Endothelial cell of umbilical vein (primary cell): ENCODE measurements around the gene ASMTL.

Source experiments
- CTCF ChIP-seq, 2 donors: IDR thresholded peaks; 1 replicate in 1 of 2; 2 replicates in 1 of 2; pipeline ENCODE4 v1.5.1; 2011; ENCODE audit warnings: low read length in 2 of 2, mild to moderate bottlenecking in 2 of 2, moderate library complexity in 2 of 2, control low read depth in 1 of 2, inconsistent platforms in 1 of 2, low read depth in 1 of 2; ENCODE audit not compliant: insufficient read depth in 1 of 2; ENCODE audit errors: extremely low read depth in 1 of 2
- EZH2 ChIP-seq: IDR thresholded peaks from 2 replicates; pipeline ENCODE4 v1.6.1; 2012; ENCODE audit warnings: borderline replicate concordance, low read depth, mild to moderate bottlenecking, moderate library complexity, low read length, inconsistent platforms; ENCODE audit not compliant: severe bottlenecking
- FOS ChIP-seq: IDR thresholded peaks from 2 replicates; pipeline ENCODE4 v1.6.1; 2011; ENCODE audit warnings: mild to moderate bottlenecking, low read length, moderate library complexity, borderline replicate concordance; ENCODE audit not compliant: insufficient read depth
- JUN ChIP-seq: IDR thresholded peaks from 2 replicates; pipeline ENCODE4 v1.6.1; 2011; ENCODE audit warnings: borderline replicate concordance, low read depth; ENCODE audit not compliant: insufficient read length, insufficient read depth
- MAX ChIP-seq: IDR thresholded peaks from 2 replicates; pipeline ENCODE4 v1.6.1; 2011; ENCODE audit not compliant: insufficient read depth, insufficient read length
- POLR2A ChIP-seq: IDR thresholded peaks from 2 replicates; pipeline ENCODE4 v1.6.1; 2012; ENCODE audit warnings: low read depth, mild to moderate bottlenecking, control low read depth, low read length
- POLR2AphosphoS5 ChIP-seq: IDR thresholded peaks from 2 replicates; pipeline ENCODE4 v1.6.1; 2012; ENCODE audit warnings: low read depth, mild to moderate bottlenecking, control low read depth, low read length, moderate library complexity; ENCODE audit not compliant: insufficient read depth

- TF ChIP-seq CTCF (IDR thresholded peaks at IDR 0.05; ENCODE audit: extremely low read depth in 1 of 2, insufficient read depth in 1 of 2, low read depth in 1 of 2, low read length in 2 of 2): no peak
- TF ChIP-seq MAX: no peak
- no peak for TF ChIP-seq POLR2AphosphoS5
- no peak for TF ChIP-seq FOS
- TF ChIP-seq EZH2: no peak
- TF ChIP-seq POLR2A: no peak
- TF ChIP-seq JUN: no peak
Observed at GRCh38 chrX:1388651-1389050, 64.1 kb downstream of the ASMTL start.
